K562 (cell line): Measurements from ENCODE around the gene CELSR2. TPM values are rescaled to one million over a fixed set of nuclear protein-coding genes. Genes with fewer than 3 reads are reported as not detected.

ENCODE experiments used
- ATAC-seq: fragments of 200-7000 bp; cut with Tn5 transposase; 3 replicates; pipeline ENCODE4 v1.9.1; 2020; ENCODE audit warnings: moderate library complexity
- BruUV-seq: library from RNA; stranded (reverse); fragments of 400-500 nt; replicated peaks from 2 replicates; lab custom pipeline; 2021; lab: Mats Ljungman, UMichigan
- CTCF ChIA-PET: fragments of 300-600 bp; formaldehyde crosslinking; extraction: SDS; loops from one replicate; lab custom pipeline; 2021; ENCODE audit warnings: low intra/inter-chr PET ratio; lab: Yijun Ruan, JAX
- POLR2A ChIA-PET: fragments of 300-600, 350-650 bp; sonication (Branson Sonifier 250); formaldehyde crosslinking; extraction: SDS; loops from one replicate; lab custom pipeline; 2021; ENCODE audit warnings: antibody characterized with exemption, inconsistent platforms; lab: Yijun Ruan, JAX
- DNase-seq, 4 experiments: peaks; one replicate each; pipeline versions ENCODE4 v3.0.0 to v3.0.0-alpha.2; 2011 to 2018; ENCODE audit warnings: low spot score in 3 of 4, mixed read lengths in 3 of 4; ENCODE audit errors: extremely low read depth in 1 of 4
- FAIRE-seq: peaks from 2 replicates; lab custom pipeline; 2011; peaks lifted over from hg19 to GRCh38; lab: Jason Lieb, UNC
- H2AFZ ChIP-seq: 2 replicates; pipeline ENCODE4 v1.6.0; 2011; ENCODE audit warnings: low read depth, low read length, control low read depth, inconsistent platforms
- H3K27ac ChIP-seq: fragments of 200-600 bp; 3 replicates; pipeline ENCODE4 v1.8.0; 2011; ENCODE audit warnings: low read depth, mild to moderate bottlenecking, control low read depth, inconsistent platforms, low read length, moderate library complexity, mixed read lengths; ENCODE audit errors: extremely low read depth
- H3K27me3 ChIP-seq, 2 experiments: fragments of 300-600 bp in 1 of 2; 2 replicates in 1 of 2; 3 replicates in 1 of 2; pipeline versions ENCODE4 v1.6.0 to v1.8.0; 2011; ENCODE audit warnings: inconsistent platforms in 2 of 2, low read length in 2 of 2, mild to moderate bottlenecking in 1 of 2, mixed read lengths in 1 of 2, moderate library complexity in 1 of 2; ENCODE audit not compliant: control insufficient read depth in 2 of 2, insufficient read depth in 2 of 2
- H3K36me3 ChIP-seq: fragments of 300-600 bp; 3 replicates; pipeline ENCODE4 v1.8.0; 2011; ENCODE audit warnings: mild to moderate bottlenecking, low read length, inconsistent platforms; ENCODE audit not compliant: control insufficient read depth, insufficient read depth
- H3K4me1 ChIP-seq, 2 experiments: fragments of 200-600 bp in 1 of 2; replicated peaks in 1 of 2; 2 replicates in 1 of 2; 3 replicates in 1 of 2; pipeline versions ENCODE4 v1.5.1 to v1.8.0; 2011; ENCODE audit warnings: inconsistent platforms in 2 of 2, low read length in 2 of 2, mild to moderate bottlenecking in 1 of 2, mixed read lengths in 1 of 2, moderate library complexity in 1 of 2; ENCODE audit not compliant: control insufficient read depth in 2 of 2, insufficient read depth in 2 of 2
- H3K4me2 ChIP-seq: 2 replicates; pipeline ENCODE4 v1.6.1; 2011; ENCODE audit warnings: low read length, control low read depth, inconsistent platforms, mixed read lengths; ENCODE audit not compliant: insufficient read depth
- H3K4me3 ChIP-seq: fragments of 200-600 bp; sonication (generic), shearing (Covaris generic); 2 replicates; pipeline ENCODE4 v1.5.1; 2016; ENCODE audit warnings: control low read depth, inconsistent platforms
- H3K79me2 ChIP-seq: fragments of 200-600 bp; 3 replicates; pipeline ENCODE4 v1.8.0; 2011; ENCODE audit warnings: low read length, inconsistent platforms; ENCODE audit not compliant: control insufficient read depth, insufficient read depth
- H3K9ac ChIP-seq, 2 experiments: 2 replicates each; pipeline versions ENCODE4 v1.6.0 to v1.6.1; 2011; ENCODE audit warnings: low read depth in 2 of 2, low read length in 2 of 2, control low read depth in 1 of 2, inconsistent platforms in 1 of 2, mild to moderate bottlenecking in 1 of 2, mixed read lengths in 1 of 2; ENCODE audit not compliant: insufficient read depth in 1 of 2
- H3K9me1 ChIP-seq: one replicate; pipeline ENCODE4 v1.6.0; 2011; ENCODE audit warnings: inconsistent platforms, mild to moderate bottlenecking, low read length, moderate library complexity; ENCODE audit not compliant: control insufficient read depth, insufficient read depth
- H3K9me3 ChIP-seq: replicated peaks from 2 replicates; pipeline ENCODE4 v1.5.1; 2011; ENCODE audit warnings: low read depth, low read length, inconsistent platforms; ENCODE audit not compliant: control insufficient read depth, insufficient read depth
- H4K20me1 ChIP-seq: replicated peaks from 2 replicates; pipeline ENCODE4 v1.6.1; 2011; ENCODE audit warnings: low read length, inconsistent platforms, mixed read lengths; ENCODE audit not compliant: control insufficient read depth, insufficient read depth
- CREB5 ChIP-seq: fragments of 250-450 bp; sonication (Bioruptor Pico); IDR thresholded peaks from 2 replicates; pipeline ENCODE4 v1.5.0; 2020; ENCODE audit warnings: mild to moderate bottlenecking
- EP400 ChIP-seq: fragments of 450-650 bp; IDR thresholded peaks from 2 replicates; pipeline ENCODE4 v1.6.1; 2017; ENCODE audit warnings: antibody characterized with exemption, mild to moderate bottlenecking, moderate library complexity
- ILK ChIP-seq: fragments of 450-650 bp; IDR thresholded peaks from 2 replicates; pipeline ENCODE4 v1.6.1; 2016; ENCODE audit warnings: missing genetic modification characterization, low read depth, mild to moderate bottlenecking, missing compliant biosample characterization, moderate library complexity, borderline replicate concordance
- MLX ChIP-seq, 2 experiments: fragments of 450-650 bp in 1 of 2; sonication (generic) in 1 of 2; formaldehyde crosslinking; conservative IDR thresholded peaks; 2 replicates each; pipeline versions ENCODE4 v1.4.0 to v1.8.1; 2020 to 2022; ENCODE audit warnings: mild to moderate bottlenecking in 1 of 2, missing genetic modification reagents in 1 of 2
- RAD21 ChIP-seq, 2 experiments: fragments of 250-450 bp in 1 of 2; fragments of 450-650 bp in 1 of 2; sonication (Bioruptor Pico) in 1 of 2; formaldehyde crosslinking in 1 of 2; IDR thresholded peaks in 1 of 2; conservative IDR thresholded peaks in 1 of 2; 2 replicates each; pipeline versions ENCODE4 v1.4.0 to v1.8.0; 2020 to 2022; ENCODE audit warnings: mild to moderate bottlenecking in 2 of 2, moderate library complexity in 1 of 2
- SPI1 ChIP-seq: IDR thresholded peaks from 2 replicates; pipeline ENCODE4 v1.6.1; 2011; ENCODE audit warnings: low read depth, low read length, control low read depth, borderline replicate concordance
- ZBTB34 ChIP-seq: fragments of 250-450 bp; sonication (Bioruptor Pico); IDR thresholded peaks from 2 replicates; pipeline ENCODE4 v1.8.0; 2021; ENCODE audit warnings: mild to moderate bottlenecking, moderate library complexity
- ZNF282 ChIP-seq: sonication (generic); formaldehyde crosslinking; IDR thresholded peaks from 2 replicates; pipeline ENCODE4 v1.8.1; 2023; ENCODE audit warnings: missing genetic modification reagents
- ZNF586 ChIP-seq: fragments of 450-650 bp; formaldehyde crosslinking; conservative IDR thresholded peaks from 2 replicates; pipeline ENCODE4 v1.4.0; 2020; ENCODE audit warnings: mild to moderate bottlenecking, moderate library complexity
- ZNF79 ChIP-seq: fragments of 250-450 bp; sonication (Bioruptor Pico); IDR thresholded peaks from 2 replicates; pipeline ENCODE4 v1.4.0; 2020; ENCODE audit warnings: low read depth, mild to moderate bottlenecking, moderate library complexity
- ZSCAN32 ChIP-seq: fragments of 450-650 bp; formaldehyde crosslinking; IDR thresholded peaks from 2 replicates; pipeline ENCODE4 v1.4.0; 2020; ENCODE audit warnings: mild to moderate bottlenecking, moderate library complexity
- WGBS: fragments of 100-300 bp; shearing (Covaris generic); methylation state at CpG from one replicate; pipeline ENCODE4 v1.1.6; 2016; ENCODE audit warnings: low coverage, mixed read lengths; ENCODE audit not compliant: insufficient coverage; ENCODE audit errors: missing lambda C conversion rate; 5-methylcytosine and 5-hydroxymethylcytosine counted together
- in situ Hi-C: fragments of 300-500 bp; cut with MboI; formaldehyde crosslinking; loops from 4 replicates; pipeline ENCODE4 v1.15.0; 2018; ENCODE audit warnings: inconsistent platforms, mixed read lengths
- intact Hi-C: fragments of 100-400 bp; cut with micrococcal nuclease; formaldehyde crosslinking; loops from 2 replicates; pipeline ENCODE4 v1.14.2; 2022
- polyA plus RNA-seq, 8 experiments: library from polyadenylated mRNA; depleted of rRNA in 4 of 8; stranded (reverse) in 5 of 8; unstranded in 3 of 8; fragments of >200 nt; fragmentation: Nextera tagmentation in 2 of 8; fragmentation: Illumina TruSeq in 1 of 8; extraction: Ambion mirVana in 2 of 8; extraction: Trizol in 1 of 8; gene quantifications; 2 replicates each; pipeline versions ENCODE4 v1.2.1 to v1.2.3, GENCODE V29; 2011 to 2014; ENCODE audit warnings: inconsistent platforms in 1 of 8, missing spikeins in 1 of 8
- total RNA-seq, 7 experiments: library from RNA; depleted of rRNA in 6 of 7; stranded (reverse); fragments of >200 nt in 6 of 7; fragmentation: Illumina TruSeq in 2 of 7; extraction: Trizol in 2 of 7; gene quantifications; 2 replicates each; pipeline versions ENCODE4 v1.2.1 to v1.2.3, GENCODE V29; 2011 to 2021; ENCODE audit warnings: low replicate concordance in 1 of 7
- TF ChIP-seq, protein P1 (sequence below): fragments of 200-400 bp; formaldehyde crosslinking; IDR thresholded peaks from 2 replicates; pipeline ENCODE4 v1.6.1; 2017; ENCODE audit warnings: mild to moderate bottlenecking, low read depth, low read length, moderate library complexity

CELSR2 gene
- total and polyA plus RNA-seq, 9 of the 15 experiments (the other 6 are each of a cell fraction or from before 2014, with no cell fraction given): 0.31 to 21.9 (median 4.2) TPM

GRCh38 chr1:109269981-109270622, 20.8 kb downstream of the CELSR2 start:
- BruUV-seq: no TSS peak
- no peak for ATAC-seq
- in situ Hi-C loops (no loop called here), intact Hi-C loops (loop anchor here (10.0 kb wide), 1 partner anchor 155 kb away; the partner anchor contains the start of gene ELAPOR1)
- Histone ChIP-seq H3K9ac (no peak overlapping the region; a peak in 1 of 4 replicates), H2AFZ (no peak overlapping the region), H3K4me1 (peaks cover 13 to 52% of the 10 kb centered on the region in 2 experiments), H3K79me2 (no peaks in the 10 kb centered on the region), H3K4me2 (no peak overlapping the region), H3K9me1 (no peaks in the 10 kb centered on the region), H3K27ac (no peak overlapping the region), H3K27me3 (no peaks in the 10 kb centered on the region), H3K36me3 (peaks cover 47% of the 10 kb centered on the region; the same call in 2 of the 3 replicates), H4K20me1 (no peaks in the 10 kb centered on the region), H3K9me3 (no peaks in the 10 kb centered on the region), H3K4me3 (no peak overlapping the region)
- ChIA-PET CTCF (no interaction called here), POLR2A (interaction anchor here (0.7 kb wide), 1 partner anchor 79 kb away, joined by 3 read pairs; no protein-coding TSS in a partner anchor)
- TF ChIP-seq ZNF282 (no peak), EP400 (no peak), ZNF586 (CRISPR knock-in tag) (no peak), ZNF79 (CRISPR knock-in tag) (no peak), SPI1 (no peak), CREB5 (CRISPR knock-in tag) (no peak), ZSCAN32 (no peak), ILK (tag) (no peak), MLX (CRISPR knock-in tag; conservative IDR thresholded peaks at IDR 0.05) (no peak), RAD21 (CRISPR knock-in tag; conservative IDR thresholded peaks at IDR 0.05 in 1 of 2, IDR thresholded peaks at IDR 0.05 in 1 of 2) (no peak), ZBTB34 (no peak)
- TF ChIP-seq, protein P1, sequence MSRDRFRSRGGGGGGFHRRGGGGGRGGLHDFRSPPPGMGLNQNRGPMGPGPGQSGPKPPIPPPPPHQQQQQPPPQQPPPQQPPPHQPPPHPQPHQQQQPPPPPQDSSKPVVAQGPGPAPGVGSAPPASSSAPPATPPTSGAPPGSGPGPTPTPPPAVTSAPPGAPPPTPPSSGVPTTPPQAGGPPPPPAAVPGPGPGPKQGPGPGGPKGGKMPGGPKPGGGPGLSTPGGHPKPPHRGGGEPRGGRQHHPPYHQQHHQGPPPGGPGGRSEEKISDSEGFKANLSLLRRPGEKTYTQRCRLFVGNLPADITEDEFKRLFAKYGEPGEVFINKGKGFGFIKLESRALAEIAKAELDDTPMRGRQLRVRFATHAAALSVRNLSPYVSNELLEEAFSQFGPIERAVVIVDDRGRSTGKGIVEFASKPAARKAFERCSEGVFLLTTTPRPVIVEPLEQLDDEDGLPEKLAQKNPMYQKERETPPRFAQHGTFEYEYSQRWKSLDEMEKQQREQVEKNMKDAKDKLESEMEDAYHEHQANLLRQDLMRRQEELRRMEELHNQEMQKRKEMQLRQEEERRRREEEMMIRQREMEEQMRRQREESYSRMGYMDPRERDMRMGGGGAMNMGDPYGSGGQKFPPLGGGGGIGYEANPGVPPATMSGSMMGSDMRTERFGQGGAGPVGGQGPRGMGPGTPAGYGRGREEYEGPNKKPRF: no peak
- 84% methylated on average over 17 of the region's 17 CpGs for WGBS
- no peak for DNase-seq
- FAIRE-seq: no peak
